ENCODE results near the gene CERK. TPM values are rescaled to one million over a fixed set of nuclear protein-coding genes. Genes with fewer than 3 reads are reported as not detected.

The CERK gene
- total RNA-seq, 1 donor from 2014 or later = 145 TPM

GRCh38 chr22:46707305-46707704 is 30.7 kb downstream of the CERK start:
- Mint-ChIP-seq H3K36me3 (ENCODE audit: unreplicated experiment) (peaks cover 11% of the 10 kb centered on the region), H3K27me3 (ENCODE audit: unreplicated experiment) (peaks cover 3% of the 10 kb centered on the region), H3K9me3 (ENCODE audit: unreplicated experiment) (peaks cover 4% of the 10 kb centered on the region), H3K27ac (ENCODE audit: unreplicated experiment) (no peak overlapping the region), H3K4me1 (ENCODE audit: low read depth, unreplicated experiment) (peaks cover 10% of the 10 kb centered on the region), H3K4me3 (ENCODE audit: unreplicated experiment) (no peak overlapping the region)
- TF ChIP-seq CTCF (IDR thresholded peaks at IDR 0.05; ENCODE audit: partially characterized antibody, unreplicated experiment) = no peak
- no peak for DNase-seq

- peaks cover 10% of the 10 kb centered on the region for H3K4me1 Mint-ChIP-seq (ENCODE audit: low read depth, unreplicated experiment)
- no peak overlapping the region for H3K27ac Mint-ChIP-seq (ENCODE audit: unreplicated experiment)
- DNase-seq = no peak
- H3K27me3 Mint-ChIP-seq (ENCODE audit: unreplicated experiment) = peaks cover 3% of the 10 kb centered on the region
- H3K36me3 Mint-ChIP-seq (ENCODE audit: unreplicated experiment) = peaks cover 11% of the 10 kb centered on the region
- H3K4me3 Mint-ChIP-seq (ENCODE audit: unreplicated experiment) = no peak overlapping the region
- TF ChIP-seq CTCF (IDR thresholded peaks at IDR 0.05; ENCODE audit: partially characterized antibody, unreplicated experiment) = no peak
- peaks cover 4% of the 10 kb centered on the region for H3K9me3 Mint-ChIP-seq (ENCODE audit: unreplicated experiment)
These were observed 32.0 kb downstream of the CERK start for GRCh38 chr22:46706060-46706459.

- peaks cover 4% of the 10 kb centered on the region for H3K9me3 Mint-ChIP-seq (ENCODE audit: unreplicated experiment)
- H3K27me3 Mint-ChIP-seq (ENCODE audit: unreplicated experiment) = peaks cover 6% of the 10 kb centered on the region
- no peak for DNase-seq
- H3K4me1 Mint-ChIP-seq (ENCODE audit: low read depth, unreplicated experiment) = peaks cover 10% of the 10 kb centered on the region
- no peak overlapping the region for H3K27ac Mint-ChIP-seq (ENCODE audit: unreplicated experiment)
- H3K4me3 Mint-ChIP-seq (ENCODE audit: unreplicated experiment) = no peak overlapping the region
- no peak for TF ChIP-seq CTCF (IDR thresholded peaks at IDR 0.05; ENCODE audit: partially characterized antibody, unreplicated experiment)
- H3K36me3 Mint-ChIP-seq (ENCODE audit: unreplicated experiment) = peaks cover 5% of the 10 kb centered on the region
These were observed 34.1 kb downstream of the CERK start for GRCh38 chr22:46703996-46704370.

- DNase-seq = no peak
- no peak for TF ChIP-seq CTCF (IDR thresholded peaks at IDR 0.05; ENCODE audit: partially characterized antibody, unreplicated experiment)
- peak overlapping the region; percentile 92 for H3K27ac Mint-ChIP-seq (ENCODE audit: unreplicated experiment)
- peaks cover 5% of the 10 kb centered on the region for H3K36me3 Mint-ChIP-seq (ENCODE audit: unreplicated experiment)
- peaks cover 7% of the 10 kb centered on the region for H3K27me3 Mint-ChIP-seq (ENCODE audit: unreplicated experiment)
- H3K4me1 Mint-ChIP-seq (ENCODE audit: low read depth, unreplicated experiment) = peaks cover 10% of the 10 kb centered on the region
- H3K4me3 Mint-ChIP-seq (ENCODE audit: unreplicated experiment) = peak overlapping the region; percentile 46
- H3K9me3 Mint-ChIP-seq (ENCODE audit: unreplicated experiment) = peaks cover 4% of the 10 kb centered on the region
These were observed 34.7 kb downstream of the CERK start for GRCh38 chr22:46703171-46703995.

- no peak for TF ChIP-seq CTCF (IDR thresholded peaks at IDR 0.05; ENCODE audit: partially characterized antibody, unreplicated experiment)
- Mint-ChIP-seq H3K4me3 (ENCODE audit: unreplicated experiment) (no peak overlapping the region), H3K27me3 (ENCODE audit: unreplicated experiment) (peaks cover 7% of the 10 kb centered on the region), H3K36me3 (ENCODE audit: unreplicated experiment) (peaks cover 5% of the 10 kb centered on the region), H3K9me3 (ENCODE audit: unreplicated experiment) (peaks cover 11% of the 10 kb centered on the region), H3K27ac (ENCODE audit: unreplicated experiment) (no peak overlapping the region), H3K4me1 (ENCODE audit: low read depth, unreplicated experiment) (peaks cover 14% of the 10 kb centered on the region)
- no peak for DNase-seq
These were observed 36.8 kb downstream of the CERK start for GRCh38 chr22:46701262-46701661.

All from glutamatergic neuron (in vitro differentiated cells).